Gastrocnemius medialis (tissue), 4 donors: ENCODE data around the gene OCIAD1. TPM values are rescaled to one million over a fixed set of nuclear protein-coding genes. Genes with fewer than 3 reads are reported as not detected.

Experiments used
- ATAC-seq, 2 donors: fragments of 150-250 bp; one replicate each; pipeline ENCODE4 v1.9.1; 2016
- DNase-seq, 2 donors: peaks; one replicate each; pipeline ENCODE4 v3.0.0-alpha.2; 2019
- H3K27ac ChIP-seq, 4 donors: fragments of 200-600 bp; sonication (generic); 1 replicate in 1 of 4; 2 replicates in 3 of 4; pipeline ENCODE4 v1.5.1; 2016 to 2018; ENCODE audit warnings: mild to moderate bottlenecking in 2 of 4, moderate library complexity in 1 of 4
- H3K27me3 ChIP-seq, 3 donors: fragments of 200-600 bp; sonication (generic) in 2 of 3; 1 replicate in 1 of 3; 2 replicates in 2 of 3; pipeline versions ENCODE4 v1.5.1 to v1.6.0; 2016 to 2019; ENCODE audit warnings: mild to moderate bottlenecking in 1 of 3, moderate library complexity in 1 of 3
- H3K36me3 ChIP-seq, 2 donors: fragments of 200-600 bp; sonication (generic) in 1 of 2; one replicate each; pipeline ENCODE4 v1.5.1; 2017 to 2018
- H3K4me1 ChIP-seq, 2 donors: fragments of 200-600 bp; sonication (generic) in 1 of 2; one replicate each; pipeline ENCODE4 v1.5.1; 2016 to 2017; ENCODE audit warnings: mild to moderate bottlenecking in 2 of 2
- H3K4me3 ChIP-seq, 4 donors: fragments of 200-600 bp; sonication (generic) in 3 of 4; 1 replicate in 1 of 4; 2 replicates in 3 of 4; pipeline ENCODE4 v1.5.1; 2016 to 2019; ENCODE audit warnings: mild to moderate bottlenecking in 2 of 4
- H3K9me3 ChIP-seq, 3 donors: fragments of 200-600 bp; sonication (generic) in 2 of 3; 1 replicate in 1 of 3; 2 replicates in 2 of 3; pipeline ENCODE4 v1.5.1; 2016 to 2019
- CTCF ChIP-seq, 5 experiments: fragments of 450-650 bp in 3 of 5; fragments of 200-600 bp in 2 of 5; sonication (generic) in 2 of 5; IDR thresholded peaks in 4 of 5; conservative IDR thresholded peaks in 1 of 5; 1 replicate in 4 of 5; 2 replicates in 1 of 5; pipeline ENCODE4 v1.5.1; 2016 to 2019; ENCODE audit warnings: antibody characterized with exemption in 5 of 5, mild to moderate bottlenecking in 3 of 5, moderate library complexity in 3 of 5
- POLR2A ChIP-seq, 2 donors: fragments of 450-650 bp; IDR thresholded peaks; one replicate each; pipeline ENCODE4 v1.6.1; 2017; ENCODE audit warnings: antibody characterized with exemption in 2 of 2, mild to moderate bottlenecking in 2 of 2, moderate library complexity in 2 of 2
- in situ Hi-C, 4 donors: fragments of 200-750 bp; cut with MboI; loops; one replicate each; pipeline versions ENCODE4 v1.15.0 to v1.8.0; 2017; ENCODE audit warnings: low sequenced_read_pairs in 4 of 4
- intact Hi-C: fragments of 100-400 bp; cut with DNase I; formaldehyde crosslinking; loops from one replicate; pipeline ENCODE4 v1.15.1; 2023; ENCODE audit warnings: low total_unique reads
- total RNA-seq, 4 donors: library from RNA; depleted of rRNA; stranded (reverse); fragments of >200 nt; gene quantifications; one replicate each; pipeline versions ENCODE4 v1.1.0 to v1.2.3, GENCODE V29; 2016

The OCIAD1 gene
- total RNA-seq, 4 donors from 2014 or later, result 84.4 to 157 (median 126) TPM

- no peaks in the 10 kb centered on the region for H3K4me1 ChIP-seq
- no peak overlapping the region for H3K4me3 ChIP-seq
- H3K27me3 ChIP-seq, result no peaks in the 10 kb centered on the region
- no peaks in the 10 kb centered on the region for H3K9me3 ChIP-seq
- in situ Hi-C loops, result loop anchor here in 2 of 4 donors (25.0 kb wide), 1 partner anchor 458 kb away; the partner anchor contains the start of gene SLAIN2 (in 2 of the 2)
- TF ChIP-seq CTCF (IDR thresholded peaks at IDR 0.05 in 4 of 5, conservative IDR thresholded peaks at IDR 0.05 in 1 of 5) (no peak), POLR2A (IDR thresholded peaks at IDR 0.05) (no peak)
- ATAC-seq (no peak), DNase-seq (no peak)
- H3K36me3 ChIP-seq, result no peaks in the 10 kb centered on the region
- intact Hi-C loops, result no loop called here
- no peak overlapping the region for H3K27ac ChIP-seq
Observed at GRCh38 chr4:48795108-48795507, 35.8 kb upstream of the OCIAD1 start.

GRCh38 chr4:48796191-48796926 lies 34.5 kb upstream of the OCIAD1 start:
- no peaks in the 10 kb centered on the region for H3K27me3 ChIP-seq
- in situ Hi-C loops, result loop anchor here in 2 of 4 donors (25.0 kb wide), 1 partner anchor 459 kb away; the partner anchor contains the start of gene SLAIN2 (in 2 of the 2)
- H3K4me3 ChIP-seq, result no peak overlapping the region
- DNase-seq, result no peak
- no peaks in the 10 kb centered on the region for H3K4me1 ChIP-seq
- H3K36me3 ChIP-seq, result no peaks in the 10 kb centered on the region
- H3K9me3 ChIP-seq, result no peaks in the 10 kb centered on the region
- ATAC-seq, result no peak
- H3K27ac ChIP-seq, result no peak overlapping the region
- intact Hi-C loops, result no loop called here
- TF ChIP-seq CTCF (IDR thresholded peaks at IDR 0.05 in 4 of 5, conservative IDR thresholded peaks at IDR 0.05 in 1 of 5) (no peak), POLR2A (IDR thresholded peaks at IDR 0.05) (no peak)

- intact Hi-C loops, result no loop called here
- no peak for DNase-seq
- in situ Hi-C loops, result loop anchor here in 2 of 4 donors (25.0 kb wide), 1 partner anchor 460 kb away; the partner anchor contains the start of gene SLAIN2 (in 2 of the 2)
- no peak overlapping the region for H3K4me3 ChIP-seq
- no peaks in the 10 kb centered on the region for H3K9me3 ChIP-seq
- TF ChIP-seq CTCF (IDR thresholded peaks at IDR 0.05 in 4 of 5, conservative IDR thresholded peaks at IDR 0.05 in 1 of 5) (no peak), POLR2A (IDR thresholded peaks at IDR 0.05) (no peak)
- H3K27ac ChIP-seq, result no peak overlapping the region
- H3K27me3 ChIP-seq, result no peaks in the 10 kb centered on the region
- H3K36me3 ChIP-seq, result no peaks in the 10 kb centered on the region
- no peaks in the 10 kb centered on the region for H3K4me1 ChIP-seq
- no peak for ATAC-seq
Observed at GRCh38 chr4:48796927-48797679, 33.8 kb upstream of the OCIAD1 start.

GRCh38 chr4:48798117-48798516 lies 32.8 kb upstream of the OCIAD1 start:
- Histone ChIP-seq H3K36me3 (no peaks in the 10 kb centered on the region), H3K27ac (no peak overlapping the region), H3K4me1 (no peaks in the 10 kb centered on the region), H3K4me3 (no peak overlapping the region), H3K9me3 (no peaks in the 10 kb centered on the region), H3K27me3 (no peaks in the 10 kb centered on the region)
- TF ChIP-seq POLR2A (IDR thresholded peaks at IDR 0.05) (no peak), CTCF (IDR thresholded peaks at IDR 0.05 in 4 of 5, conservative IDR thresholded peaks at IDR 0.05 in 1 of 5) (no peak)
- intact Hi-C loops, result no loop called here
- DNase-seq (no peak), ATAC-seq (no peak)
- in situ Hi-C loops, result loop anchor here in 2 of 4 donors (25.0 kb wide), 1 partner anchor 461 kb away; the partner anchor contains the start of gene SLAIN2 (in 2 of the 2)
